Immature natural killer cell (primary cell): Measurements from ENCODE around the gene UGT1A3. TPM values are rescaled to one million over a fixed set of nuclear protein-coding genes. Genes with fewer than 3 reads are reported as not detected.

ENCODE experiments used
- DNase-seq, 3 donors: peaks; one replicate each; pipeline ENCODE4 v3.0.0; 2022; ENCODE audit warnings: mixed read lengths in 1 of 3
- H3K27ac Mint-ChIP-seq, 6 donors: one replicate each; pipeline ENCODE4 v1.8.0; 2020; ENCODE audit warnings: mixed read lengths in 6 of 6, mild to moderate bottlenecking in 5 of 6, inconsistent platforms in 4 of 6, moderate library complexity in 3 of 6
- H3K27me3 Mint-ChIP-seq, 3 donors: one replicate each; pipeline ENCODE4 v1.8.0; 2020 to 2021; ENCODE audit warnings: low read depth in 3 of 3, mild to moderate bottlenecking in 3 of 3, mixed read lengths in 3 of 3, moderate library complexity in 3 of 3, inconsistent platforms in 1 of 3
- H3K36me3 Mint-ChIP-seq, 3 donors: one replicate each; pipeline ENCODE4 v1.8.0; 2020; ENCODE audit warnings: mixed read lengths in 3 of 3, inconsistent platforms in 2 of 3, mild to moderate bottlenecking in 2 of 3
- H3K4me1 Mint-ChIP-seq, 2 donors: one replicate each; pipeline ENCODE4 v1.8.0; 2020; ENCODE audit warnings: inconsistent platforms in 2 of 2, mild to moderate bottlenecking in 2 of 2, mixed read lengths in 2 of 2, moderate library complexity in 1 of 2
- H3K4me3 Mint-ChIP-seq, 5 donors: one replicate each; pipeline ENCODE4 v1.8.0; 2020; ENCODE audit warnings: mild to moderate bottlenecking in 5 of 5, mixed read lengths in 5 of 5, inconsistent platforms in 3 of 5, moderate library complexity in 3 of 5
- H3K9me3 Mint-ChIP-seq, 6 donors: one replicate each; pipeline ENCODE4 v1.8.0; 2020; ENCODE audit warnings: mild to moderate bottlenecking in 6 of 6, mixed read lengths in 6 of 6, inconsistent platforms in 4 of 6, moderate library complexity in 3 of 6
- polyA plus RNA-seq, 3 donors: library from polyadenylated mRNA; unstranded; fragments of 300-500 nt; fragmentation: Illumina TruSeq; gene quantifications; one replicate each; pipeline ENCODE4 v1.2.3, GENCODE V29; 2021

Gene UGT1A3
- polyA plus RNA-seq, 3 donors from 2014 or later = not detected

DNA sequence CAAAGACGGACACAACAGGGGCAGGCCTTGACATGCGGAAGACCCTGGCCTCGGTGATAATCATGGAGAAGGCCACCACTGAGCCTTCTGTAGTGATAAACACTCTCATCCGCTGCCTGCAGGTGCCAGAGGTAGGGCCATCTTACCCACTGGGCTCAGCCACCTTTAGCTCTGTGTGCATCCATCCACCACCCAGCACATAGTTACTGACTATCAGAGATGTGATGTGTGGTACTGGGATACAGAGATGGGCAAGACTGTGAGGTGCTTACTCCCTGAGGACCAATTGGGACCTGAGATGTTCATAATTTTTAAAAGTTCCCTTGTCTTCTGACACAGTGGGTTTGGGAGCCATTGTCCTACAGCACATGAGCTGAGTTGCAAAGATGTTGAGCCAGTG, 50.9 kb downstream of the UGT1A3 start:
- Mint-ChIP-seq H3K4me1 (no peaks in the 10 kb centered on the region), H3K36me3 (peaks cover 0 to 4% (median 0%) of the 10 kb centered on the region in 3 donors), H3K27me3 (peaks cover 3 to 18% (median 3%) of the 10 kb centered on the region in 3 donors), H3K4me3 (no peak overlapping the region), H3K27ac (no peak overlapping the region), H3K9me3 (peaks cover 0 to 8% (median 0%) of the 10 kb centered on the region in 6 donors)
- DNase-seq = no peak

DNA sequence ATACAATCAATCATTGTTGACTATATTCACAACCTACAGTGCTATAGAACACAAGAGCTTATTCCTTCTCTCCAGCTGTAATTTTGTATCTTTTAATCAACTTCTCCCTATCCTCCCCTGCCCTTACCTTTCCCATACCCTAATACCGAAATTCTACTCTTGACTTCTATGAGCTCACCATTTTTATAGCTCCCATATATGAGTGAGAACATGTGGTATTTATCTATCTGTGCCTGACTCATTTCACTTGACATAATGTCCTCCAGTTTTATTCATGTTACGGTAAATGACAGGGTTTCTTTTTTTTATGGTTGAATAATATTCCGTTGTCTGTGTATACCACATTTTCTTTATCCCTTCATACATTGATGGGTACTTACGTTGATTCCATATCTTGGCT, 51.9 kb downstream of the UGT1A3 start:
- Mint-ChIP-seq H3K27ac (no peak overlapping the region), H3K9me3 (peaks cover 0 to 3% (median 0%) of the 10 kb centered on the region in 6 donors), H3K4me1 (no peaks in the 10 kb centered on the region), H3K27me3 (peaks cover 1 to 16% (median 3%) of the 10 kb centered on the region in 3 donors), H3K4me3 (no peak overlapping the region), H3K36me3 (peaks cover 0 to 2% (median 0%) of the 10 kb centered on the region in 3 donors)
- DNase-seq = no peak

DNA sequence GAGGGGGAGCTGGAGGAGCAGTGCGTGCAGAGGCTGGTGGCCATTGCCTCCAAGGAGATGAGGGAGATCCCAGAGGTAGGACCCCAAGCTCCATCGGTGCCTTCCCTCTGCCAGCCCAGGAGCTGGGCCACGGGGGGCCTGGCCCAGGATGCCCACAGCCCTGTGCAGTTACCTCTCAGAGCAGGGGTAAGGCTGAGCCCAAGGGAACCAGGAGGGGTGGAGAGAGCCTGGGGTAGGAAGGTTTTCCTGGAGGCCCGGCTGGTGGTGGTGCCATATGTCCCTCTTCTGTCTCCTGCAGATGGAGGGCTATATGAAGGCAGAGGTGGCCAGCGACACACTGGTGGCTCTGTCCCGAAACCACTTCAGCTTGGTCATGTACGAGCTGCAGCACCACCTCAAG, 60.7 kb downstream of the UGT1A3 start:
- no peak overlapping the region for H3K4me3 Mint-ChIP-seq
- H3K27ac Mint-ChIP-seq = no peak overlapping the region
- no peak for DNase-seq
- H3K4me1 Mint-ChIP-seq = no peaks in the 10 kb centered on the region
- H3K9me3 Mint-ChIP-seq = no peaks in the 10 kb centered on the region
- peaks cover 0 to 7% (median 2%) of the 10 kb centered on the region in 3 donors for H3K27me3 Mint-ChIP-seq
- H3K36me3 Mint-ChIP-seq = no peaks in the 10 kb centered on the region

DNA sequence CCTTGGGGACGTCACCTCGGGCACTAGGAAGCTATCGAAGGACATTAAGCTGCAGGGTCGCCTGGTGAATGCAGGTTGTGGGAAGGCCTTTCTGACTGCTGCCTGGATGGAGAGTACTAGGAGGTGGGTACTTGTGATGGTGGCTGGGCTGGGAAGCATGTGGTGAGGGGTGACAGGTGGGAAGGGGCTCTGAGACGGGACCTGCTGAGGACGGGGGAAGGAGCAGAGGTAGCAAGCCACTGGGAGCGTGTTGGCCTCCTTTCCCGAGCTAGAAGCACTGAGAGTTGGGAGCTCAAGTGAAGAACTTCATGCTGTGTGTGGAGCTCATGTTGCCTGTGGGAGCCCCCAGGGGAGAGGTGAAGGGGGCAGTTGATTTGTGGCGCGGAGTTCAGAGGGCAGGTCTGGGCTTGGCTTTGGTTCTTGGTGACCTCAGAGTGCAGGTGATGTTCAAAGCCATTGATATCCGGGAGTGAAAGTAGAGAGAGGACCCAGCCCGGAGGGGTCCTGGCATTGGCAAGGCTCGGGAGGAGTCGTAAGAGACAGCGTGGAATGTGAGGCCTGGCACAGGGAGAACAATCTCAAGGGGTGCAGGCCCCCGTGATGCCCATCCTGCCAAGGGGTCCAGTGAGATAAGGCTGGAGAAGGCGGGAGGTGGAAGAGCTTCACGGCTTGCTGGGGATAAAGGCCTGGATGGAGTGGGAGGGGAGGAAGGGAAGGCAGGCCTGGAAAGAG, 62.5 kb downstream of the UGT1A3 start:
- peaks cover 0 to 3% (median 2%) of the 10 kb centered on the region in 3 donors for H3K27me3 Mint-ChIP-seq
- no peak overlapping the region for H3K4me3 Mint-ChIP-seq
- no peaks in the 10 kb centered on the region for H3K9me3 Mint-ChIP-seq
- no peak for DNase-seq
- no peaks in the 10 kb centered on the region for H3K4me1 Mint-ChIP-seq
- no peak overlapping the region for H3K27ac Mint-ChIP-seq
- no peaks in the 10 kb centered on the region for H3K36me3 Mint-ChIP-seq

DNA sequence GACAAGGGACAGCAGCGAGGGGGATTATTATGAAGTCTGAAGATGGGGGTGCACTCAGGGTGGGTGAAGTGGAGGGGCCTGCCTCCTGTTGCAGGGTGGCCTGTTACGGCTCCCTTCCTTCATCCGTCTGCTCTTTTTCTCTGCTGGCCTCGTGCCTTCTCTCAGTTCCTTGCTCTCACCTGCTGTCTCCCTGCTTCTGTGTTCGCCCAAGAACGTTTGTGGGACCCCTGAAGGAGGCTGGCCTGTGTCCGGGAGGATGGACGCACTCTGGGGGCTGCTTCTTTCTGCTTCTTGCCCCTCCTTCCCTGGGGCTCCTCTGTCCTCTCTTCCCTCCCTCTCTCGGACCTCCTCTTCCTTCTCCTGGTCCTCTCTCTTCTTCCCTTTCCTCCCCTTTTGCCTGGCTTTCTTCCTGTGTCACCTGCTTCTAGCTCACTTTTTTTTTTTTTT, 63.1 kb downstream of the UGT1A3 start:
- H3K9me3 Mint-ChIP-seq = no peaks in the 10 kb centered on the region
- H3K27me3 Mint-ChIP-seq = peaks cover 0 to 2% (median 2%) of the 10 kb centered on the region in 3 donors
- H3K27ac Mint-ChIP-seq = no peak overlapping the region
- no peaks in the 10 kb centered on the region for H3K4me1 Mint-ChIP-seq
- no peak overlapping the region for H3K4me3 Mint-ChIP-seq
- no peak for DNase-seq
- H3K36me3 Mint-ChIP-seq = no peaks in the 10 kb centered on the region

DNA sequence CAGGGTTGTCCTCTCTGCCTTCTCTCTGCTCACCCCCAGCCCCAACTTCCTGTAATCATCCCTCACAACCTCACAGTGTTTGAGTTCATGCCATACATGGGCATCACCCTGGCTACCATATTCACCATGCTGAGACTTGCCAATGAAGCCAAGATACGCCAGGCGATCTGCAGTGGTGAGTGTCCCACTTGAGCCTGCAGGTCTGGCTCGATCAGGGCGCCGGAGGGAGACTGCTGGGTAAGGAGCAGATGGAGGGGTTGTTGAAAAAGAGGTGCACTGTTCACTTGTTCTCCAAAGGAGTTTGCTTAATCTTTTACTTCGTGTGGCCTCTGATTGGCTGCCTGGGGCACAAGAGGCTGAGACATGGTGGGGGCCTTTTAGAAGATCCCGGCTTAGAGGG, 63.9 kb downstream of the UGT1A3 start:
- H3K27me3 Mint-ChIP-seq = peaks cover 0 to 2% (median 2%) of the 10 kb centered on the region in 3 donors
- DNase-seq = no peak
- H3K27ac Mint-ChIP-seq = no peak overlapping the region
- no peaks in the 10 kb centered on the region for H3K36me3 Mint-ChIP-seq
- no peaks in the 10 kb centered on the region for H3K9me3 Mint-ChIP-seq
- no peak overlapping the region for H3K4me3 Mint-ChIP-seq
- no peaks in the 10 kb centered on the region for H3K4me1 Mint-ChIP-seq

DNA sequence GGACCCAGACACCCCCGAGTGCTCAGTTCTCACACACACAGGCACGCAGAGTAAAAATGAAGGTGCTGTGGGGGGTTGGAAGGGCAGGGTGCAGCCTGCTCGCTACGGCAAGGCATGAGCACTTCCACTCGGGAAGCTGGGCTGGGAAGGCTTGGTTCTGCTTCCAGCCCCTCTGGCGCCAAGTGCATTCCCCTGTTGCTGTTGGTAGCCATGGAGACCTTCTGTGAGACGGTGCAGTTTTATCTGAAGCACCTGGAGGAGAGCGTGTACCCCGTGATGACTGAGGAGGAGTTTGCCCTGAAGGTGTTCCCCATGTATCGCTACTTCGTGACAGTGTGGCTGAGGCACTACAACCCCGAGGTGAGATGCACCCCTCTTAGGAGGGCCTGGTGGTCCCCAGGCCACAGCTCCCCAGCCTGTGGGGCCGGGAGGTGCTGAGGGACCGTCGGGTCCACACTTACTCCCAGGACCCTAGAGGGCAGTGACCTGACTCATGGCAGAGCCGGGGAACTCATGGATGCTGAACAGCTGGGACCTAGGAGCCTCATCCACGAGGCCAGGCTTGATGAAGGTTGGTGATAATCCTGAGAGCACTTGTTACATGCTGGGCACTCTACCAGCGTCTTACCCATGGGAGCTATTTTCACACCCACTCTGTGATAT, 64.8 kb downstream of the UGT1A3 start:
- Mint-ChIP-seq H3K27me3 (peaks cover 0 to 2% (median 2%) of the 10 kb centered on the region in 3 donors), H3K9me3 (no peaks in the 10 kb centered on the region), H3K4me1 (no peaks in the 10 kb centered on the region), H3K27ac (no peak overlapping the region), H3K4me3 (no peak overlapping the region), H3K36me3 (no peaks in the 10 kb centered on the region)
- no peak for DNase-seq

DNA sequence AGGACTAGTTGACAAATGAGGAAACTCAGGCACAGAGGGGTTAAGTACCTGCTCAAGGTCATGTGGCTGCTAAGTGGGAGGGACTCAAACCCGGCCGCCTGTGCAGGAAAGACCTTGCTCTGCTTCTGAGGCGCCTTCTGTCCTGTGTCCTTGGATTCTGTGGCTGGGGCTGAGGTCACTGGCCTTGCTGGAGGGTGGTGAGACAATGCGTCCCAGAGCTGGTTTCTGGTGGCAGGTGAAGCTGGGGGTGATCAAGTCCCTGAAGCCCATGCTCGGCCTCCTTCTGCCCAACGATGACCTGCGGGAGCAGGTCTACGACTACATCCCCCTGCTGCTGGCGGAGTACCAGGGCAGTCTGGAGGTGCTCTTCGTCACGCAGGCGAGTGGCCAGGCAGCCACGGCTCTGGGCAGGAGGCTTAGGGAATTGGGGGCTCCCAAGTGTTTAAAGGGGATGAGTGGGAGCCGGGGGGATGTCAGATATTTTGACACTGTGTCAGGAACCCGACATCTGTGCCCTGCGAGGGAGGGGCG, 65.4 kb downstream of the UGT1A3 start:
- H3K9me3 Mint-ChIP-seq = no peaks in the 10 kb centered on the region
- H3K27me3 Mint-ChIP-seq = peaks cover 0 to 3% (median 2%) of the 10 kb centered on the region in 3 donors
- no peak overlapping the region for H3K4me3 Mint-ChIP-seq
- H3K27ac Mint-ChIP-seq = no peak overlapping the region
- no peaks in the 10 kb centered on the region for H3K36me3 Mint-ChIP-seq
- DNase-seq = no peak
- H3K4me1 Mint-ChIP-seq = no peaks in the 10 kb centered on the region

DNA sequence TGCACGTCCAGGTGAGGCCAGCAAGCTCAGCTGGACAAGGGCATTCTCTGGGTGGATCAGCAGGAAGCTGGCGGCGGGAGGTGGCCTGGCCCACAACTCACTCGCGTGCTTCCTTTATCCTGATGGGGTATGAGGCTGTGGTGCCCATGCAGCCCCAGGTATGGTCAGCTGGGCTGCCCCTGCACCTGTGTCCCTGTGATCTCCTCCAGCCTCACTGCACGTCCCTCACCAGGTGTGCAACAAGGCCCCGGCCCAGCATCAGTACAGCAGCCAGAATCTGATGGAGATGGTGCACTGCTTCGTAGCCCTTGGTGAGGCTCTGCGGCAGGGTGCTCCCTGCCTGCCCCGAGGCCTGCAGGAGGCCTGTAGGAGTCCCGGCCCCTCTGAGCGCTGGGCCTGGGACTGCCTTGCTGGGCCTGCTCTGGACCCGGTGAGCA, 66.9 kb downstream of the UGT1A3 start:
- Mint-ChIP-seq H3K36me3 (no peaks in the 10 kb centered on the region), H3K27ac (no peak overlapping the region), H3K4me3 (no peak overlapping the region), H3K9me3 (no peaks in the 10 kb centered on the region), H3K4me1 (no peaks in the 10 kb centered on the region), H3K27me3 (peaks cover 0 to 6% (median 2%) of the 10 kb centered on the region in 3 donors)
- no peak for DNase-seq

DNA sequence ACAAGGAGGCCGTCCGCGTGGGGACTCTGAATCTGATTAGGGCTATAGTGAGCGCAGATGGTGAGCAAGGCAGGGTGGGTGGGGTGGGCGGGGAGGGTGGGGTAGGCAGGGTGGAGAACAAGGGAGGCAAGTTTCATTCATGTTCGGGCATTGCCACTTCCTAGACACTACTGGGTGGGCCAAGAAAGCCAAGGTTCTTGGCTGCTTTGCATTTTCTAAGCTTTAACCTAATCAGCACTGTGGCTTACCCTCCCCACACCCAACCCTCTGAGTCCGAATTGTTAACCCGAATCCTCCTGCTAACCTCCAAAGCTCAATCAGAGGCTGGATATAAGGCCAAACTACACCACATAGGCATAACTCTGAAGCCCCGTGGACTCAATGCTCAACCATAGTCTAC, 67.4 kb downstream of the UGT1A3 start:
- Mint-ChIP-seq H3K9me3 (no peaks in the 10 kb centered on the region), H3K4me1 (no peaks in the 10 kb centered on the region), H3K27me3 (peaks cover 0 to 6% (median 2%) of the 10 kb centered on the region in 3 donors), H3K36me3 (no peaks in the 10 kb centered on the region), H3K27ac (no peak overlapping the region), H3K4me3 (no peak overlapping the region)
- DNase-seq = no peak

DNA sequence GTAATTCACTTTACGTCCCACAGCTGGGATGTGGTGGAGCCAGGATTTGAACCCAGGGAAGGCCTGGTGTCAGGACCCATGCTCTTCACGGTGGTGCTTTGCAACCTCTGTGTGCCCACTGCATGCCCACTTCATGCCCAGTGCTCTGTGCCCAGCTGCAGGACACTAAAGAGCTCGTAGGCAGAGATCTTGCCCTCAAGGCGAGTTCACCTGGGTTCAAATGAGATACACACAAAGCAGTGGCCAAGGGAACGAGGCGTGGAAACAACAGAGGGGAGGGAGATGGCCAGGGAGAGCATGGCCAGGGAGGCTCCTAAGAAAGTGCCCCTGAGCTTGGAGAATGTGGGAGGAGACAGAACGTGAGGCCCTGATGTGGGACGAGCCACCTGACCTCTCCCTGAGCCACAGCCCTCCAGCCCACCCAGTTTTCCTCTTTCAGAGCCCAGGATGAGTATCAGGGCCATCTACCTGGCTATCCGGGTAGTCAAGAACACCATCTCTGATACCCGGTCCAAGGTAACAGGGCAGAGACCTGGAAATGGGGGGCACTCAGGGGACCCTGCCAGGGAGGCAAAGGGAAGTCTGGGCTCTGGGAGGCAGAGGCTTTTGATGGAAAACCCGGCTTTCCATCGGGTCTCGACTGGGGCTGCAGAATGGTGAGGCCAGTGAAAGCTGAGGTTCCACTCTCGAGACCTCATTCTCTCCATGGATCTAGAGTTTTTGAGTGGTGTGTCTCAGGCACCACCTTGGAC, 69.7 kb downstream of the UGT1A3 start:
- H3K27me3 Mint-ChIP-seq = peaks cover 0 to 4% (median 2%) of the 10 kb centered on the region in 3 donors
- no peak overlapping the region for H3K4me3 Mint-ChIP-seq
- H3K27ac Mint-ChIP-seq = peak overlapping the region in 1 of 6 donors; percentile 61
- H3K4me1 Mint-ChIP-seq = no peaks in the 10 kb centered on the region
- H3K36me3 Mint-ChIP-seq = no peaks in the 10 kb centered on the region
- no peaks in the 10 kb centered on the region for H3K9me3 Mint-ChIP-seq
- no peak for DNase-seq

DNA sequence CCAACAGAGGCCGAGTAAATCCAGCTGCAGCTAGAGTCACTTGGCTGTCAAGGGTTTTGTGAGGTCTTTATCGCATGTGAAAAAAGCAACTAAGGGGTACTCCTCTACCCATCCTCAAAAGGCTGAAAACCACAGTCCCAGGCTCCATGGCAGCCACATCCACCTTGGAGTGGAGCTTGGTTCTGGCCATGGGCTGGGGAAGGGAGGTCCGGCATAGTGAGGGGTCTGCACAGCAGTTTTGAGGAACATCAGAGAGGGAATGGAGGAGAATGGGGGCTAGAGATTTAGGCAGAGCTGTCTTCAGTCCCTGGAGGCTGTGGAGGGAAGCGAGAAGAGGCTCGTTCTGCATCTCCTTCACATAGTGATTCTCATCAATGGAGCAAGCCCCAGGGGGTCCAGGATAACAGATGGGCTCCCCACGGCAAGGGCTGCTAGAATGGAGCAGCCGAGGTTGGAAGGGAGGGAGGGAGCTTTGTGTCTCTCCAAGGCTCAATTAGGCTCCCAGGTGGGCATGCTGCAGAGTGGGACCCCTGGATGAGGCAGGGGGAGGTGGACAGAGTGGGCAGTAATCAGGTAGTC, 70.3 kb downstream of the UGT1A3 start:
- Mint-ChIP-seq H3K4me1 (no peaks in the 10 kb centered on the region), H3K27me3 (peaks cover 0 to 4% (median 2%) of the 10 kb centered on the region in 3 donors), H3K4me3 (no peak overlapping the region), H3K9me3 (no peaks in the 10 kb centered on the region), H3K36me3 (no peaks in the 10 kb centered on the region), H3K27ac (no peak overlapping the region)
- DNase-seq = no peak

DNA sequence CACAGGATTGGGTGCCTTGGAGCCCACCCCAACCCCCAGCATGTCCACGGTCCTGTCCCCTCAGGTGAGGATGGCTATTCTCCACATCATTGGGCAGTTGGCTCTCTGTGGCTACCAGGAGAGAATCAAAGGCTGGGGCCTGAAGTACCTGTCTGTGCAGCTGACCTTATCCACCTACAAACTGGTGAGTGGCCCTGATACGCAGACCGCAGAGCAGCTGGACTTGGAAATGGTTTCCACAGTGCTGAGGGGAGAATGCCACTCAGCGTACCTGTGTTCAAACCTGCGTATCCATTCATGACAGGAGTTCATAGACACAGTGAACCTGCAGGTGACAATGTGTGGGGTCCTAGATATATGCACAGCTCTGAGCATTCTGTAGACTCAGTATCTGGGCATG, 70.9 kb downstream of the UGT1A3 start:
- no peaks in the 10 kb centered on the region for H3K4me1 Mint-ChIP-seq
- H3K9me3 Mint-ChIP-seq = no peaks in the 10 kb centered on the region
- H3K27ac Mint-ChIP-seq = no peak overlapping the region
- H3K4me3 Mint-ChIP-seq = no peak overlapping the region
- H3K27me3 Mint-ChIP-seq = peaks cover 0 to 4% (median 2%) of the 10 kb centered on the region in 3 donors
- no peak for DNase-seq
- no peaks in the 10 kb centered on the region for H3K36me3 Mint-ChIP-seq
